Esophagus mucosa (tissue), 1 donor: ENCODE results near the gene PYROXD2. TPM values are rescaled to one million over a fixed set of nuclear protein-coding genes. Genes with fewer than 3 reads are reported as not detected.

Experiments
- total RNA-seq: library from RNA; stranded (reverse); gene quantifications from one replicate; pipeline ENCODE4 v1.2.4, GENCODE V29; 2023
- donor health status: DM: yes; HTN: yes; CAD: no.

PYROXD2 gene
- total RNA-seq, 1 donor from 2014 or later = 1.5 TPM

Other genes with a start within 250 kb of the PYROXD2 start
- 1.1 TPM for gene LOXL4, start 147.0 kb downstream of the PYROXD2 start, total RNA-seq
- 29.7 TPM for gene HPS1, start 31.8 kb upstream of the PYROXD2 start, total RNA-seq